Stimulated activated CD8-positive, alpha-beta memory T cell treated with anti-CD3 and anti-CD28 coated beads, Interleukin-7, amount 100 ng/mL, for 4 hours (primary cell): Measurements from ENCODE around the gene C3orf52.

ENCODE experiments used
- DNase-seq, 2 donors: peaks; one replicate each; pipeline ENCODE4 v3.0.0-alpha.2; 2020; ENCODE audit warnings: low read depth in 2 of 2

C3orf52 gene

GRCh38 chr3:112136046-112136445 is 49.9 kb downstream of the C3orf52 start:
- DNase-seq = no peak

- DNase-seq = no peak
These were observed 50.9 kb downstream of the C3orf52 start for GRCh38 chr3:112136959-112137693.

GRCh38 chr3:112137781-112138180 is 51.6 kb downstream of the C3orf52 start:
- no peak for DNase-seq

GRCh38 chr3:112138219-112138969 is 52.2 kb downstream of the C3orf52 start:
- DNase-seq = no peak

- no peak for DNase-seq
These were observed 54.4 kb downstream of the C3orf52 start for GRCh38 chr3:112140584-112140983.

GRCh38 chr3:112141293-112141692 is 55.1 kb downstream of the C3orf52 start:
- no peak for DNase-seq

- DNase-seq = no peak
These were observed 57.1 kb downstream of the C3orf52 start for GRCh38 chr3:112143251-112143650.

GRCh38 chr3:112143689-112144088 is 57.5 kb downstream of the C3orf52 start:
- DNase-seq = no peak

GRCh38 chr3:112149136-112149535 is 62.9 kb downstream of the C3orf52 start:
- DNase-seq = no peak

GRCh38 chr3:112167758-112168157 is 81.6 kb downstream of the C3orf52 start:
- DNase-seq = no peak
